ENCODE data around the gene CHP1. TPM values are rescaled to one million over a fixed set of nuclear protein-coding genes. Genes with fewer than 3 reads are reported as not detected.
"Not testable (repeated sequence)": the region's sequence is repeated elsewhere in the genome, so short reads cannot be mapped to it uniquely, and the experiment has no call there.

Gene CHP1
- total RNA-seq, 1 experiment from 2014 or later, result 97.6 TPM

- Histone ChIP-seq H3K36me3 (ENCODE audit: insufficient read depth, low read length) (peaks cover 4% of the 10 kb centered on the region; the same call in 1 of the 2 replicates), H3K9me3 (ENCODE audit: low read length) (no peaks in the 10 kb centered on the region), H4K20me1 (ENCODE audit: insufficient read depth, low read depth, low read length) (no peaks in the 10 kb centered on the region), H2AFZ (ENCODE audit: low read length) (no peak overlapping the region), H3K27me3 (ENCODE audit: low read length) (no peaks in the 10 kb centered on the region), H3K79me2 (ENCODE audit: low read length) (peaks cover 73% of the 10 kb centered on the region), H3K27ac (ENCODE audit: low read length) (no peak overlapping the region), H3K4me3 (ENCODE audit: low read length) (no peak overlapping the region), H3K9ac (ENCODE audit: low read length) (no peak overlapping the region), H3K9me2 (replicated peaks; ENCODE audit: insufficient read depth, low read length) (no peaks in the 10 kb centered on the region), H3K4me1 (ENCODE audit: low read length) (peaks cover 16% of the 10 kb centered on the region), H3K4me2 (ENCODE audit: low read depth, low read length, poor library complexity, severe bottlenecking) (no peak overlapping the region)
- no peak for DNase-seq
Measured at GRCh38 chr15:41238100-41238499, 7.0 kb downstream of the CHP1 start.

- Histone ChIP-seq H3K27ac (ENCODE audit: low read length) (no peak overlapping the region), H3K79me2 (ENCODE audit: low read length) (peaks cover 41% of the 10 kb centered on the region), H4K20me1 (ENCODE audit: insufficient read depth, low read depth, low read length) (no peaks in the 10 kb centered on the region), H3K4me1 (ENCODE audit: low read length) (no peaks in the 10 kb centered on the region), H3K9ac (ENCODE audit: low read length) (no peak overlapping the region), H3K4me3 (ENCODE audit: low read length) (no peak overlapping the region), H3K27me3 (ENCODE audit: low read length) (no peaks in the 10 kb centered on the region), H3K9me3 (ENCODE audit: low read length) (no peaks in the 10 kb centered on the region), H2AFZ (ENCODE audit: low read length) (no peak overlapping the region), H3K36me3 (ENCODE audit: insufficient read depth, low read length) (peaks cover 8% of the 10 kb centered on the region; the same call in 1 of the 2 replicates), H3K4me2 (ENCODE audit: low read depth, low read length, poor library complexity, severe bottlenecking) (no peak overlapping the region), H3K9me2 (replicated peaks; ENCODE audit: insufficient read depth, low read length) (no peaks in the 10 kb centered on the region)
- no peak for DNase-seq
Measured at GRCh38 chr15:41241221-41241964, 10.3 kb downstream of the CHP1 start.

GRCh38 chr15:41250745-41251144, 19.7 kb downstream of the CHP1 start:
- H3K4me2 ChIP-seq (ENCODE audit: low read depth, low read length, poor library complexity, severe bottlenecking); H3K9me3 ChIP-seq (ENCODE audit: low read length); H3K27me3 ChIP-seq (ENCODE audit: low read length); H3K9me2 ChIP-seq (replicated peaks; ENCODE audit: insufficient read depth, low read length); H3K27ac ChIP-seq (ENCODE audit: low read length); H2AFZ ChIP-seq (ENCODE audit: low read length); DNase-seq; H4K20me1 ChIP-seq (ENCODE audit: insufficient read depth, low read depth, low read length); H3K4me3 ChIP-seq (ENCODE audit: low read length); H3K9ac ChIP-seq (ENCODE audit: low read length); H3K36me3 ChIP-seq (ENCODE audit: insufficient read depth, low read length): not testable (repeated sequence)
- Histone ChIP-seq H3K79me2 (ENCODE audit: low read length) (peaks cover 15% of the 10 kb centered on the region), H3K4me1 (ENCODE audit: low read length) (peaks cover 17% of the 10 kb centered on the region)

DNA sequence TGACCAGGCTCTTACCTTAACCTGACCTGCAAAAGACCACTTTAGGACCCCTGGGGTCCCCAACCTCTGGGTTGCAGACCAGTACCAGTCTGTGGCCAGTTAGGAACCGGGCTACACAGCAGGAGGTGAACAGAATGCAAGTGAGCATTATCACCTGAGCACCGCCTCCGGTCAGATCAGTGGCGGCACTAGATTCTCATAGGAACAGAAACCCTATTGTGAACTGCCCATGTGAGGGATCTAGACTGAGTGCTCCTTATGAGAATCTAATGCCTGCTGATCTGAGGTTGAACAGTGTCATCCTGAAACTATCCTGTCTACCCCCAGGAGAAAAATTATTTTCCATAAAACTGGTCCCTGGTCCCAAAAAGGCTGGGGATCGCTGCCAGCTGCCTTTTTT, 20.3 kb downstream of the CHP1 start:
- no peak for DNase-seq
- Histone ChIP-seq H4K20me1 (ENCODE audit: insufficient read depth, low read depth, low read length) (no peaks in the 10 kb centered on the region), H2AFZ (ENCODE audit: low read length) (no peak overlapping the region), H3K9me2 (replicated peaks; ENCODE audit: insufficient read depth, low read length) (no peaks in the 10 kb centered on the region), H3K9me3 (ENCODE audit: low read length) (no peaks in the 10 kb centered on the region), H3K9ac (ENCODE audit: low read length) (no peak overlapping the region), H3K27ac (ENCODE audit: low read length) (no peak overlapping the region), H3K79me2 (ENCODE audit: low read length) (peaks cover 18% of the 10 kb centered on the region), H3K27me3 (ENCODE audit: low read length) (no peaks in the 10 kb centered on the region), H3K4me1 (ENCODE audit: low read length) (peaks cover 17% of the 10 kb centered on the region), H3K36me3 (ENCODE audit: insufficient read depth, low read length) (no peaks in the 10 kb centered on the region), H3K4me2 (ENCODE audit: low read depth, low read length, poor library complexity, severe bottlenecking) (no peak overlapping the region), H3K4me3 (ENCODE audit: low read length) (no peak overlapping the region)

DNA sequence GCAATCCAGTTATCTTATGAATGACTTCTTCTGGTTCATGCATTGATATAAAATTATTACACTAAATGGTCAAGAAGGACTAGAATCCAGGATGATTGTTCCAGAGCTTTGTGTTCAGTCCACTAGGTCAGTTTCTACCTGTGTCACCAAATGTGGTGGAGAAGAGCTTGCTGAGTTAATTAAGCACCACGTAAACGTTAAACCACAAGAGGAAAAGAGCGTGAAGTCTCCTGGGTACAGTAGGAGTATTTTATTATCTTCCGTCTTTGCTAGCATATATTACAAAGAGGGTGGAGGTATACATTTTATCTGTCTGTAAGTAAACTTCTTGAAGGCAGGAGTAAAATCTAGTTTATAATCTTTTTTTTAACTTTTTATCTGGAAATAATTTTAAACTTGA, 23.5 kb downstream of the CHP1 start:
- Histone ChIP-seq H3K9ac (ENCODE audit: low read length) (peak overlapping the region; percentile 60), H3K9me2 (replicated peaks; ENCODE audit: insufficient read depth, low read length) (no peaks in the 10 kb centered on the region), H3K4me2 (ENCODE audit: low read depth, low read length, poor library complexity, severe bottlenecking) (peak overlapping the region; percentile 81), H3K4me1 (ENCODE audit: low read length) (peaks cover 36% of the 10 kb centered on the region), H2AFZ (ENCODE audit: low read length) (peak overlapping the region; percentile 44), H3K36me3 (ENCODE audit: insufficient read depth, low read length) (peaks cover 12% of the 10 kb centered on the region; the same call in 1 of the 2 replicates), H3K9me3 (ENCODE audit: low read length) (no peaks in the 10 kb centered on the region), H3K27me3 (ENCODE audit: low read length) (no peaks in the 10 kb centered on the region), H4K20me1 (ENCODE audit: insufficient read depth, low read depth, low read length) (no peaks in the 10 kb centered on the region), H3K27ac (ENCODE audit: low read length) (peak overlapping the region; percentile 87), H3K4me3 (ENCODE audit: low read length) (peak overlapping the region; percentile 48), H3K79me2 (ENCODE audit: low read length) (peaks cover 22% of the 10 kb centered on the region)
- DNase-seq, result peak; percentile 74

- peaks cover 22% of the 10 kb centered on the region for H3K79me2 ChIP-seq (ENCODE audit: low read length)
- H3K9me3 ChIP-seq (ENCODE audit: low read length), result no peaks in the 10 kb centered on the region
- no peak overlapping the region for H3K4me2 ChIP-seq (ENCODE audit: low read depth, low read length, poor library complexity, severe bottlenecking)
- DNase-seq, result no peak
- H3K9me2 ChIP-seq (replicated peaks; ENCODE audit: insufficient read depth, low read length), result no peaks in the 10 kb centered on the region
- H3K4me1 ChIP-seq (ENCODE audit: low read length), result peaks cover 41% of the 10 kb centered on the region
- no peaks in the 10 kb centered on the region for H3K27me3 ChIP-seq (ENCODE audit: low read length)
- no peak overlapping the region for H3K4me3 ChIP-seq (ENCODE audit: low read length)
- no peak overlapping the region for H3K9ac ChIP-seq (ENCODE audit: low read length)
- peak overlapping the region; percentile 19 for H3K27ac ChIP-seq (ENCODE audit: low read length)
- no peak overlapping the region for H2AFZ ChIP-seq (ENCODE audit: low read length)
- H3K36me3 ChIP-seq (ENCODE audit: insufficient read depth, low read length), result peaks cover 12% of the 10 kb centered on the region; the same call in 1 of the 2 replicates
- H4K20me1 ChIP-seq (ENCODE audit: insufficient read depth, low read depth, low read length), result no peaks in the 10 kb centered on the region
Measured at GRCh38 chr15:41256103-41256502, 25.0 kb downstream of the CHP1 start.

DNA sequence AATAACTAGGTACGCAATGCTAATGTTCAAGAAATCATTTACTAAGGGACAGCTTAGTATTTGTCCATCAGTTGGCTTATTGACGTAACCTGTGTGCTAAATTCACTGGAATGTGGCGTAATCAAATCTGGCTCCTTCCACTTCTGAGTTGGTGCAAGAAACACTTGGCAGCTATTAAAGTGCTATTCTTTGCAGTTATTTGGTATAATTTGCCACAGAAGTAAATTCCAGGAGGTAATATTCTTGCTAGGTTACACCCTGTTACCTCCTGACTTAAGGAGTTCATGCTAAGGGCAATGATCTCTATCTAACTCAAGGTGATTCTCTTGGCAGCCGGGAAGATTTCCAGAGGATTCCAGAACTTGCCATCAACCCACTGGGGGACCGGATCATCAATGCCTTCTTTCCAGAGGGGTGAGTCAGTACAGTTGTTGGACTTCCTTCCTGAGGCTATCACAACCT, 25.5 kb downstream of the CHP1 start:
- peaks cover 12% of the 10 kb centered on the region; the same call in 1 of the 2 replicates for H3K36me3 ChIP-seq (ENCODE audit: insufficient read depth, low read length)
- H3K4me1 ChIP-seq (ENCODE audit: low read length), result peaks cover 41% of the 10 kb centered on the region
- H3K79me2 ChIP-seq (ENCODE audit: low read length), result peaks cover 20% of the 10 kb centered on the region
- H3K27me3 ChIP-seq (ENCODE audit: low read length), result no peaks in the 10 kb centered on the region
- H3K4me3 ChIP-seq (ENCODE audit: low read length), result no peak overlapping the region
- no peak for DNase-seq
- H3K4me2 ChIP-seq (ENCODE audit: low read depth, low read length, poor library complexity, severe bottlenecking), result no peak overlapping the region
- H3K9ac ChIP-seq (ENCODE audit: low read length), result no peak overlapping the region
- no peaks in the 10 kb centered on the region for H3K9me2 ChIP-seq (replicated peaks; ENCODE audit: insufficient read depth, low read length)
- H3K9me3 ChIP-seq (ENCODE audit: low read length), result no peaks in the 10 kb centered on the region
- no peaks in the 10 kb centered on the region for H4K20me1 ChIP-seq (ENCODE audit: insufficient read depth, low read depth, low read length)
- peak overlapping the region; percentile 31; the same call in 1 of the 2 replicates for H3K27ac ChIP-seq (ENCODE audit: low read length)
- H2AFZ ChIP-seq (ENCODE audit: low read length), result no peak overlapping the region

DNA sequence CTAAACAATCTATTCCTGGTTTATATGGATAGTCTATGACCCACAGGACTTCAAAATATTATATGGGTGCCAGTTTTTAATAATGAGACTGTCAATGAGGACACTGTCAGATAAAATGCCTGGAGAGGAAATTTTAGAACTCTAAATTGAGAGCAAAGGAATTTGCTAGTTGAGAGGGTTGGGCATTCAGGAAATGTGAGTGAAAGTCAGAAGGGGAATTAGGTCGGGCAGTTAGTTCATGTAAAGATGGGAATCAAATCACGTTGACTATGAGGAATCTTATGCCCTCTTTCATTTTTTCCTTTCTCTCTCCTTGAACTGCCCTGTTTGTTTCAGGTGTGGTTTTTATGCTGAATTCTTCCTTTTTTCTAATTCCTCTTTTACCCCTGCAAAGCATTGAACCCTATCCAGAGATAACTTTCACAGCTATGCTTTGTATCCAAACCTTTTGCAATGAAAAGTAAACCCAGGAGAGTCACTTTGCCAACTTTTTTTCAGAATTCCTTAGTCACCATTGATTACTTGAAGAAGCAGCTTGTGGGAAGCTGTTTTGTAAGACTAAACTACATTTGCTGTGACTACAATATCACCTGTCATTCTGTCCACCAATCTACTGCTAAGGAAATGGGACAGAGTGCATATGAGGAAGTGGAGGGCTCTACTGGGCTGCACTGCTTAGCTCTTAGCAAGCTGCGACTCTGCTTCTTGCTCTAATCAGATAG, 27.8 kb downstream of the CHP1 start:
- Histone ChIP-seq H3K4me2 (ENCODE audit: low read depth, low read length, poor library complexity, severe bottlenecking) (peak overlapping the region; percentile 52), H3K4me3 (ENCODE audit: low read length) (peak overlapping the region; percentile 18; the same call in 1 of the 2 replicates), H3K36me3 (ENCODE audit: insufficient read depth, low read length) (peaks cover 17% of the 10 kb centered on the region; the same call in 1 of the 2 replicates), H3K9ac (ENCODE audit: low read length) (peak overlapping the region; percentile 33), H3K27ac (ENCODE audit: low read length) (peak overlapping the region; percentile 86), H4K20me1 (ENCODE audit: insufficient read depth, low read depth, low read length) (no peaks in the 10 kb centered on the region), H3K9me3 (ENCODE audit: low read length) (no peaks in the 10 kb centered on the region), H3K4me1 (ENCODE audit: low read length) (peaks cover 36% of the 10 kb centered on the region), H3K79me2 (ENCODE audit: low read length) (peaks cover 16% of the 10 kb centered on the region), H2AFZ (ENCODE audit: low read length) (0 out of 2 replicates have a peak overlapping the region, but pooled peaks have one; percentile 1), H3K27me3 (ENCODE audit: low read length) (no peaks in the 10 kb centered on the region), H3K9me2 (replicated peaks; ENCODE audit: insufficient read depth, low read length) (no peaks in the 10 kb centered on the region)
- DNase-seq, result peak; percentile 81
